SIG-M5 treated with dmso at 0.1 percent for 504 hours (cell line): ENCODE data around the gene NOXA1.
"Not testable (repeated sequence)": the region's sequence is repeated elsewhere in the genome, so short reads cannot be mapped to it uniquely, and the experiment has no call there.

Experiments used
- DNase-seq: peaks from one replicate; lab custom pipeline; 2025; ENCODE audit not compliant: unreplicated experiment; lab: John Stamatoyannopoulos, UW

NOXA1 gene

DNA sequence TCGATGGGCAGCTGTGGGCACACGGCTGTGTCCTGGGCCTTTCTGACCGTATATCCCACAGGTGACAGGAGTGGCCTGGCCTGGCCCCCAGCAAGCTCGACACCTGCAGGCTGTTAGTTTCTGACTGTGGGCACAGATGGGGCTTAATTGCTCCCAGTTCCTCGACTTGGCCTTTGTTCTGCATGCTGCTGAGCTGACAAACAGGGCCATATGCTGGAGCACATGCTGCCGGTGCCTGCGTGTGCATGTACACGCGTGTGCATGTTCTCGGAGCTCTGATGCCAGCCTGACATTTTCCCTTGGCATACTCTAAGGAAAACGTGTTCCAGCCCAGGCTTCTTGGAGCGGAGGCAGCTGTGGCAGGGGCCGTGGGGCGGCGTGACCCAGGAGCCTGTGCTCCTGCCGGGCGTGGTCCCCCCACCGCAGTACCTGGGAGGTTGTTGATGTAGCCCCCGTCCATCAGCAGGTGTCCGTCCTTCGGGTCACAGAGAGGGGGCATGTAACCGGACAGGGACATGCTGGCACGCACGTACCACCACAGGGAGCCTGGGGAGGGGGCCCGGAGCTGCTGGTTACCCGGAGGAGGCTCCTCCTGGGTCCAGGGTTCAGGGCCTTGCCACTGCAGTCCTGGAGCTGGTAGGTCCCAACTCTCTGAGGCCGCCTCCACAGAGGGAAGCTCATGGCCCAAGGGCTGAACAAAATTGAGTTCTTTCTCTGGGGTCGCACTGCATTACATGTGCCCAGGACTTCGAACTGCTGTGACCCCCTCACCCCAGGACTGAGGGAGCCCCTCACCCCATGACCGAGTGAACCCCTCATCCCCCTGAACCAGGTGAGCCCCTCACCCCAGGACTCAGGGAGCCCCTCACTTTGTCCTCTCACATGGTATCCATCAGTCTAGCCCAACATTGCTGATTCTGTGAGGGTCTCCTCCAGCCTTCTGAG lies 40.1 kb downstream of the NOXA1 start:
- DNase-seq = no peak

DNA sequence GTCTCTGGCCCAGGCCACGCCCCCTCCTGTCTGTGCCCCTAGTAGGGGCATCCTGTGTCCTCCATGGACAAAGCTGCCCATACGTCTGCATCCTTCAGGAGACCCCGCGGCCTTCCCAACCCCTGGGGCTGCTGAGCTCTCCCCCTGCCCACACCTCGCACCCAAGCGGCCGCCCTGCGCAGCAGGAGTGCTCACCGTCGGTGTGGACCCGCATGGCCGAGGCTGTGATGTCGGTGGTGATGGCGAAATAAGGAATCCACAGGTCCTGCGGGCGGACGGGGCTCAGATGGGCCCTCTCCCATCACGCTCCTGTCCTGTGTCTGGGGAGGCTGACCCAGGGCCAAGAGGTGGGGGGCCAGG lies 40.7 kb downstream of the NOXA1 start:
- no peak for DNase-seq

DNA sequence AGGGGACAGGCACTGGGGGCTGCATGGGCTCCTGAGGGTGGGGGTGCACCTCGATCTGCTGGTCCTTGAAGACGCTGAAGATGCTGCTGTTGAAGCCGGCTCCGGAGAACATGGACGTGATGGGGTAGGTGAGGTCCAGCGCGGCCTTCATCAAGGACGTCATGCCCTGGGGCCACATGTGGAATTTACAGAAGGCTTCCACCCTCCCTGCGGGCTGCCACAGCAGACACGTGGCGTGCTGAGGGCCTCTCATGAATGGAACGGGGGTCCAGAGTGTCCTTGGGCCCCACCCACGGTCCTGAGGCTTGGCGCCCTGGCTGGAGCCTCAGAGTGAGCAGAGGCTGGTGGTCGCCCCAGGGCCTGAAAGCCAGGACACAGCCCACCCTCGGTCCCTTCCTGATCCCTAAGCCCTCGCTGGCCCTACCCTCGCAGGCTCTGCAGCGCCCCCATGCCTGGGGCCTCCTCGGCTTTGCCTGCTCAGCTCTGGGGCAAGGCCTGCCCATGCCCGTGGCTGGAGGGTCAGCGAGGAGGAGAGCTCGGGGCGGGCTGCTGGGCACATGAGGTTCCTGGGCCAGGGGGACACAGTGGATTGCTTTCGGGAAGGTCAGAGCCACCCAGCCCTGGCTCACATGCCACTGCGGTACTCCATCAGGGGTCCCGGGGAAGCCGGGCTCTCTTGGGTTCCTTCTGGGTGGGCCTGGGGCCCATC lies 41.3 kb downstream of the NOXA1 start:
- no peak for DNase-seq

DNA sequence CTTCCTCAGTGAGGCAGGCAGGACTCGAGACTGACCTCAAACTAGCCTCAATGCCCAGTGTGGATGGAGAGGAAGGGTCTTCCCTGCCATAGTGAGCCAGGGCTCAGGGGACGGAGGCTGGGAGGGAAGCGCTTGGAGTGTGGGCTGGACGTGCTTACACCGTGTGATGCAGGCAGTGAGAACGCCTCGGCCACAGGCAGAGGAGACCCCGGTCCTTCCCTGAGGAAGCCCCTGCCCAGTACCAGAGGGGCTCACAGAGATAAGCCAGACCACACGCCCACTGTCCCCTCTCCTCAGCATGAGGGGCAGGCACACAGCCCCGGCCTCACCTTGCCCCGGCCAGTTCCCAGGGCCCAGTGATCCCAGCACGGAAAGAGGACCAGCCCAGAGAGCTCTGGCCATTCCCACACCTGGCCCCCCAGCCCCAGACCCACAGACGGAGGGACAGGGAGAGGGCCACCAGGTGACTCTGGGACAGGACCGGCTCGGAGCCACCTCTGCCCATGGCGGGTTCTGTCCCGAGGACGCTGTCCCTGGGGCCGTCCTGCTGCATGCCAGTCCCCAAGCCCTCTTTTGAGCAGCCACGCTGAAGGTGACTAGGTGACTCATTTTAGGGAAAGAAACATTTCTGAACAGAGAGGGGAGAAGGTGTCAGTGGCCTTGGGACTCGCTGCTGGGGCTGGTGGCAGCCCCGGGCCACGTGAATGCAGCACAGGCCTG lies 42.0 kb downstream of the NOXA1 start:
- no peak for DNase-seq

DNA sequence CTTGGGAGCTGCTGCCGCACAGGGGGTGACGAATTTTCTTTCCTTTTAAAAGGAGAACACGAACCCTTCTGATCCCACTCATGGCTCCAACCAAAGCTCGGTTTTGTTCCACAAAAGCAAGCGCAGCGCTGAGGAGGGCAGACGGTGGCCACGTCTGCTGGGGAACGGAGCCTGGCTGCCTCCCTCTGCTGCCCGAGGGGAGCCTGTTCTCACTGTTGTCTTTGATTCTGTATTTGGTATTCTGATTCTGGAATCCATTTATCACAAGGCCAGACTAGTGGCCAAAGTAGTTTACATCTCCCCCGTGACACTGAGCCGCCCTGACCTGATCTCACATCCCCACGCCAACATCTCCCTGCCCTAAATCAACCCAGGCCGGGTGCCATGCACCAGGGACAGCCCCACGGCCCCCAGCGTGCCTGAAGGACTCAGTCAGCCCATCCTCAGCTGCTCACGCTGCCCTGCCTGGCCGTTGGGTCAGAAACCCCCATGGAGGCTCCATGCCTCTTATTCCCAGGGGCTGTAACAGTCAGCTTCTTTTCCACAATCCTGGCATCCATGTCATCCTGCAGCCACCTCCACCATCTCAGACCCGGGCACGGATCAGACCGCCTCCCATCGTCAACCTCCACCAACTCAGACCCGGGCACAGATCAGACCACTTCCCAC lies 42.7 kb downstream of the NOXA1 start:
- DNase-seq = no peak

DNA sequence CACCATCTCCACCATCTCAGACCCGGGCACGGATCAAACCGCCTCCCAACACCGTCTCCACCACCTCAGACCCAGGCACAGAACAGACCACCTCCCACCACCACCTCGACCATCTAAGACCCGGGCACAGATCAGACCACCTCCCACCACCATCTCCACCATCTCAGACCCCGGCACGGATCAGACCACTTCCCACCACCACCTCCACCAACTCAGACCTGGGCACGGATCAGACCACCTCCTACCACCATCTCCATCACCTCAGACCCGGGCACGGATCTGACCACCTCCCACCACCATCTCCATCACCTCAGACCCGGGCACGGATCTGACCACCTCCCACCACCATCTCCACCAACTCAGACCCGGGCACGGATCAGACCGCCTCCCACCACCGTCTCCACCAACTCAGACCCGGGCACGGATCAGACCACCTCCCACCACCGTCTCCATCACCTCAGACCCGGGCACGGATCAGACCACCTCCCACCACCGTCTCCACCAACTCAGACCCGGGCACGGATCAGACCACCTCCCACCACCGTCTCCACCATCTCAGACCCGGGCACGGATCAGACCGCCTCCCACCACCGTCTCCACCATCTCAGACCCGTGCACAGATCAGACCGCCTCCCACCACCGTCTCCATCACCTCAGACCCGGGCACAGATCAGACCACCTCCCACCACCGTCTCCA lies 43.3 kb downstream of the NOXA1 start:
- DNase-seq = not testable (repeated sequence)

DNA sequence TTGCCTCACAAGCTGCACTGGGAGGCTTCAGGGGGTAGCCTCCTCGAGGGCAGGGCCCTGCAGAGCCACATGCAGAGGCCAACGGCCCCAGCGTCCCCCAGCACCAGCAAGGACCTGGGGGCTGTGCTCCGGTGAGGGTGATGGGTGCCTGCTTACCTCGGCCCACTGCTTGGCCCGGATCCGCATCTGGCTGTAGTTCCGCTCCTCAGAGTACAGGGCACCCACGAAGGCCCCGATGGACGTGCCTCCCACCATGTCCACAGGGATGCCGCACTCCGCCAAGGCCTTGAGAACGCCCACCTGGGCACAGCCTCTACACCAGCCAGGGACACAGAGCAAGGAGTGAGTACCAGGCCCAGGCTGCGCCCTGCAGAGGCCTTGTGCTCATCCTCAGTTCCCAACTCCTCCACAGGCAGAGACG lies 44.0 kb downstream of the NOXA1 start:
- no peak for DNase-seq

DNA sequence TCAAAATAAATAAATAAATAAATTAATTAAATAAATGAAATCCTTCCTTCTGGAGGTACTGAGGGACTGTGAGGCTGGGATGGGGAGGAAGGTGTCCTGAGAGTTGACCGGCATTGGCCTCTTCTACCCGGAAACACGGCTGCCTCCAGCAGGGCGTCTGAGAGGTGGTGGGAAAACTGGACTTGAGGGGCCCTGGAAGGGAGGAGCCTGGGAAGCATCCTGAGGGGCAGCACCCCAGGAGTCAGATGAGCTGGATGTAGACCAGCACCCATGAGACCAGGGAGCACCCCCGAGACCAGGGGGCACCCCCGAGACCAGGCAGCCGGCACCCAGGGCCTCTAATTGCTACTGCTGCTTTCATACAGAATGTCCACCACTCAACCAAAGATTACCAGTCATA lies 44.7 kb downstream of the NOXA1 start:
- DNase-seq = no peak

DNA sequence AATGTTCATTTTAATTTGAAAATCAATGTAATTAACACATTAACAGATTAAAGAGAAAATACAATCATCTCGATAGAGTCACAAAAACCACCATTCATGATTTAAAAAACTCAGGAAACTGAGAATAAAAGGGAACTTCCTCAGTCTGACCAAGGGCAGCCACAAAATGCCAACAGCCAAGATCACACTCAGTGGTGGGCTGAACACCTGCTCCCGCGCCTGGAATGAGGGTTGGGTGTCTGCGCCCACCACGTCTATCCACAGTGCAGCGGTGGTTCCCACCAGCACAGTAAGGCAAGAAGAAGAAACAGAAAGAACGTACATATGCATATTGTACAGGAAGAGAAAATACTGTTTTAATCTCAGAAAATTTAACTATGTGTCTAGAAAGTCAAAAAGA lies 47.6 kb downstream of the NOXA1 start:
- DNase-seq = no peak

DNA sequence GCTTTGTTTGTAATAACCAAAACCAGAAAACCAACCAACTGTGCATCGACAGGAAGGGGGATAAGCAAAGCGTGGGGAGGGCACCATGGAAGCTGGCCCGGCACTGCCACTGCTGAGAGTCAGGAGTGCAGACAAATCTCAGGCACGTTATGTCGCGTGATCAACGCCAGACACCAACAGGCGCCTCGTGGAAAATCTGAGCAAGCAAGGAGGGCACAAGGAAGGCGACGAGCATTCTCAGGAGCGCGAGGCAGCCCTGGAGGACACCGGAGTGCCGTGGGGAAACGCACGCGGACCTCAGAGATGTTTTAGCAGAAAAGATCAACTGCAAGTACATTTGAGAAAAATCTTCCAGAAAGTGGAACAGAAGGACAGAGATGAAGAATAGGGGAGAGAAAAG lies 51.1 kb downstream of the NOXA1 start:
- no peak for DNase-seq

DNA sequence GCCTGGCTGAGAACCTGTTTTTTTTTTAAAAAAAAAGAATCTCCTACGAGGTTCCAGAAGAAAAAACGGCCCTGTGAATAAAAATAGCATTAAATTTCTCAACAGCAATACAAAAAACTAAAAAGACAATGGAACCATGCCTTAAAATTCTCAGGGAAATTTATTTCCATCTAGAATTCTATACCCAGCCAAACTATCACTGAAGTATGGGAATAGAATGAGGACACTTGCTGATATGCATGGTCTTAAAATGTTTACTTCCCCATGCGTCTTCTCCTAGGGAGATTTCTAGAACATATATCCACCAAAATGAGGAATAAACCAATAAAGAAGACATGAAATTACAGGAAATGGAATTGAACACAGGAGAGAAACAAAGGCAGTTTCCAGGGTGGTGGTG lies 52.5 kb downstream of the NOXA1 start:
- no peak for DNase-seq

DNA sequence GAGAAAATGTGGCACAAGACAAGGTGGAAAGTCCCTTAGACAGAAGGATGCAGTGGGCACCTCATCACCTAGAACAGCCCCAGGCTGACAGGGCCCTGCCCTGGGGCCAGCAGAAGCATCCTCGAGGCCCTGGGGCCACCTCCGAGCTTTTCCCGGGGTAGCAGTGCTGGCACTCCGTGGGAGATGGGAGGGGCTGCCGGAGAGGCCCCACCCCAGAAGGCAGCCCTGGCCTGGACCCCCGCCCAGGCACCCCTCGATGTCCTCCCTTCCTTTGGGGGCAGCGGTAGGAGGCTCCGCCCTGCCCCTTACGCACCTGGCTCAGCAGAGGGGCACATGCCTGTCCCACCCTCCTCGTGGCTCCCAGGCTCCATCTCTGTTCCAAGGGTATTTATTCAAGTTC lies 53.7 kb downstream of the NOXA1 start:
- no peak for DNase-seq

DNA sequence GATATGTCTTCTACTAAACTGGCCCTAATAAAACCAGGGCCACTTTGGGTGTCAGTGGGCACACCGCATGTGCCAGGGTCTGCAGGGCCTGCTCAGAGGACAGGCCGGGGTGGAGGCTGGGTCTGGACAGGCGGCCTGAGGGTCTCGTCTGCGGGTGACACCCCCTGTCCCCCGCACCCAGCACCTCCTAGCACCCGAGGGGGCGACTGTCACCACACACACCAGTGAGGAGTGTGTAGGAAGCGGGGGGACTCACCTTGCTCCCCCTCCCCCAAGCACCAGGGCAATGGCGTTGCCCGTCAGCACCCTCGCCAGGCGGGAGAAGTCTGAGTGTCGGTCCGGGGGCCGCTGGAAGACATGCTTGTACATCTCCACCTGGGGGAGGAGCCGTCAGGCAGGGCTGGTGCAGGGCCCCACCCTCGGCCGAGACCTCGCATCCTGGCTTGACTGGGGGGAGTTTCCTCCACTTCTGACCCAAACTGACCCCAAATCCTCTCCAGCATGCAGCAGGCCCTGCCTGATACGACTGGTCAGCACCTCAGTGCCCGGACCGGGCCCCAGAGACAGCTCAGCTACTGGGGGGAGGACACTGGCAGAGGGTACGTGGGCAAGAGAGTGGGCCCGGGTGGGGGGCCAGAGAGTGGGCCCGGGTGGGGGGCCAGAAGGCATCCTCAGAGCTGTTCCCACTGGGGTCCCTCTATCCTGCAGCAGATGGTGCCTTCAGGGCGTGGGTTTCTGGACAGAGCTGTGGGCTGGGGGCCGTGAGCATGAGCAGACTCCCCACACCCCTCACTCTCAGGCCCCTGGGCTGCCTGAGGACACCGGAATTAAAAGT lies 54.8 kb downstream of the NOXA1 start:
- no peak for DNase-seq

DNA sequence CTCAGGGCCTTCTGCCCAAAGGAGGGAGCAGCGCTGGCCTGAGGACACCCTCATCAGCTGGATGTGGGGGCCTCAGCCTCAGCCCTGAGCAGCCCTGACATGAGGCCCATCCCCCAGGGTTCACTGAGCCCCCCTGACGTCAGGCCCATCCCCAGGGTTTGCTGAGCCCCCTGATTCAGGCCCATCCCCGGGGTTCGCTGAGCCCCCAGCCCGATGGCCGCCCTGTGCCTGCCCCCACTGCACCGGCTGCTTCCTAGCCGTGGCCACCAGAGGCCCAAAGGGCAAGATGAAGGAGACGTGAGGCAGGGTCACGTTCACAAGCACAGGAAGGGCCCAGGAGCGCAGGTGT lies 55.4 kb downstream of the NOXA1 start:
- no peak for DNase-seq

DNA sequence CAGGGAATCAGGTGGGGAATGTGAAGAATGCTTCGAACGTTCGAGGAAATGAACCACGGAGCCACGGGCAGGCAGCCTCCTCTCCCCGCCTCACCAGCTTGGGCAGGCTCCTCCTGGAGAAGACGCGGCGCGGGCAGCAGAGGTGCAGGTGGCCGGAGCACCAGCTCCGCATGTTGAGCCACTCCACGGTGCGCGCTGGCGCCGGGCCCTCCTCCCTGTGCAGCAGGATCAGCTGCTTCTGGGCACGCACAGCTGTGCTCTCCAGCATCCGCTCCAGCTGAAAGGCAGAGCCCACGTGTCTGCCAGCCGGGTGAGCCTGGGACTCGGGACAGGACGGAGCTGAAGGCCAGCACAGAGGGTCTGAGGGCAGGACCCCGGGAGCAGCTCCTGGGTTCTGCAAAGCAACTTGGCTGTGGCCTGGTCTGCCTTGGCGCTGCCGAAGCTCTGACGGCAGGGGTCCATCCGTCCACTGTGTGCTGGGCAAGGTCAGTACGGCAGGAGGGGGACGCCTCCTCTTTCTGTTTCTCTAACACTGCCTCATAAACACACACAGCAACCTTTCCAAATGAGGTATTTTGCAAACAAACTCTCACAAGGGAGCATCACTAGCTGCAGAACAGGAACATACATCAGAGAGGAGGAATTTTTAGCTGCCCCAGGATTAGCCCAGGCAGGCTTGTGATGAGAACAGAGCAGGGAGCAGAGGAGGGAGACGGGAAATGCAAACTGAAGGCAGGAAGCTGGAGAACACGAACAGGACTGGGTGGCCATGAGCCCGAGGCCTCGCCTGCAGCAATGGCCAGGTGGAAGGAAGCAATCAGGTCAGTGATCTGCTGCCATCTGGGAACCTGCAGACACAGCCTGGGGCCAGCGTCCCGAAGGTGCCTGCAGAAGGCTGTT lies 56.0 kb downstream of the NOXA1 start:
- no peak for DNase-seq

DNA sequence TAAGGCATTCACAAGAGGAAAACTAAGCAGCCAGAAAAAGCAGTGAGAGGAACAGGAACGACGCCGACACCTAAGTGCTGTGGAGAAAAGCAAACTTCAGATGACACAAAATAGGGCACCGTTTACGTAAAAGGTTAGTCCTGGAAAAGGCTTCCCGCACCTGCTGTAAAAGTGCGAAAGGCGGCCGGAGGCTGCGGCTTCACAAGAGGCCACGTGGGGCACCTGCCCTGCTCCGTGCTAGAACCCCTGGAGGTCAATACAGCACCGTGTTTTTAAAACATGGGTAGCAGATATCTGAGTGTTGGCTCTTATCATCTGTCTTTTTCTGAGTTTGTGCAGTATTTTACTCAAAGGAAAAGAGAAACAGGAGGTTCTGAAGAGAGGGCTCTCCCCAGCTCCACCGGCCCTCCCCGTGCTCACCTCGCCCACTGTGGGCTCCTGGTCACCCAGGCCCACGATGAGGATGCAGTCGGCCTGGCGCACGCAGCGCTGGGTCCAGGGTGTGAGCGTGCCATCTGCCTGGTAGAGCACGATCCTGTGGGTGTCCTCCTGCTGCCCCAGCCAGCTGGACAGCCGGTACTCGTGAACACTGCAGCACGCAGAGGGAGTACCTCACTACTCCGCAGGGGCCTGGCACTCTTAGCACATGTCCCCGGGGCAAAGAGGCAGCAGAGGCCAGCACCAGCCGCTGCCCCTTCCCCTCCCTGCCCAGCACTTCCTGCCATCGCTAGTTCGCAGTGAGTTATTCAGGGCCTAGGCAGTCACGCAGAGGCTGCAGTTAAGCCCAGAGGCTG lies 56.9 kb downstream of the NOXA1 start:
- no peak for DNase-seq

DNA sequence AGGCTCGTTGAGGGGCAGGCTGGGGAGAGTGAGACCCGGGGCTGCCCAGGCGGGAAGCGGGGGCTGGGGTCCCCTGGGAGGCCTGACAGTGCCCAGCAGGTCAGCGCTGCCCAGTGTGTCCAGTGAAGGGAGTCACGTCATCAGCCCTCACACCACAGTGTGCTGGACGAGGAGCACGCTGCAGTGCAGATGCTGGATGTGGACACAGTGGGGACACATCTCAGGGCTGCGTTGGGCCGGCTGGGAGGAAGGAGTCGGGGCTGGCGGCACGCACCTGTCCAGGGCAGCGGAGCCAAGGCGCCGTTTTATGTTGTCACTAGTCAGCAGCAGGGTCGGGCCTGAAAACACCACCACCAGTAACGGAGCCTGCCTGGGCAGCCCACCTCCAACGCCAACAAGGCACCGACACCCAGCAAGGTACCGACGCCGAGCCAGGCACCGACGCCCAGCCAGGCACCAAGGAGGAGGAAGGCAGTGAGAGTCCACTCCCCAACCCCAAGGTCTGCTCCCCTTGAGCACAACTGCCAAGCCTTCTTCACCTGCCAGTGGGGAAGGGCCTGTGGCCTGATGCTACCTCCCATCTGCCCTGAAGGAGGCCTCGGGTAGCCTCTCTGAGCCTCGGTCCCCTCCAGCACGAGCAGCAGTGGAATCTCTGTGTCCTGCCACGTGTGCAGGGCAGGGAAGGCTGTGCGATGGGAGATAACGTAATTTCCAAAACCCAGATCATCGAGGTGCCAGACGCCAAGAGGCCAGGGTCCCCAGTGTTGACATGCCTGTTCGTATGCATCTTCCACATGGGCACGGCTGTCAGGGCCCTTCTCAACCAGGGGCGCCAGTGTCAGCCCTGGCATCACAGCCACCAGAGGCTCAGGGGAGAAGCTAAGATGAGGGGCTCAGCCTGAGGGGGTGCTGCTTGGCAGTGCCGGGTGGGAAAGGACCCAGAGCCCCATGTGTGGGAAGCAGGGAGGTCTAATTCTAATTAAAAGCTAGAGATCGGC lies 57.8 kb downstream of the NOXA1 start:
- DNase-seq = no peak
